Measurements from ENCODE around the gene ELAC2.

The ELAC2 gene, protein sequence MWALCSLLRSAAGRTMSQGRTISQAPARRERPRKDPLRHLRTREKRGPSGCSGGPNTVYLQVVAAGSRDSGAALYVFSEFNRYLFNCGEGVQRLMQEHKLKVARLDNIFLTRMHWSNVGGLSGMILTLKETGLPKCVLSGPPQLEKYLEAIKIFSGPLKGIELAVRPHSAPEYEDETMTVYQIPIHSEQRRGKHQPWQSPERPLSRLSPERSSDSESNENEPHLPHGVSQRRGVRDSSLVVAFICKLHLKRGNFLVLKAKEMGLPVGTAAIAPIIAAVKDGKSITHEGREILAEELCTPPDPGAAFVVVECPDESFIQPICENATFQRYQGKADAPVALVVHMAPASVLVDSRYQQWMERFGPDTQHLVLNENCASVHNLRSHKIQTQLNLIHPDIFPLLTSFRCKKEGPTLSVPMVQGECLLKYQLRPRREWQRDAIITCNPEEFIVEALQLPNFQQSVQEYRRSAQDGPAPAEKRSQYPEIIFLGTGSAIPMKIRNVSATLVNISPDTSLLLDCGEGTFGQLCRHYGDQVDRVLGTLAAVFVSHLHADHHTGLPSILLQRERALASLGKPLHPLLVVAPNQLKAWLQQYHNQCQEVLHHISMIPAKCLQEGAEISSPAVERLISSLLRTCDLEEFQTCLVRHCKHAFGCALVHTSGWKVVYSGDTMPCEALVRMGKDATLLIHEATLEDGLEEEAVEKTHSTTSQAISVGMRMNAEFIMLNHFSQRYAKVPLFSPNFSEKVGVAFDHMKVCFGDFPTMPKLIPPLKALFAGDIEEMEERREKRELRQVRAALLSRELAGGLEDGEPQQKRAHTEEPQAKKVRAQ

DNA sequence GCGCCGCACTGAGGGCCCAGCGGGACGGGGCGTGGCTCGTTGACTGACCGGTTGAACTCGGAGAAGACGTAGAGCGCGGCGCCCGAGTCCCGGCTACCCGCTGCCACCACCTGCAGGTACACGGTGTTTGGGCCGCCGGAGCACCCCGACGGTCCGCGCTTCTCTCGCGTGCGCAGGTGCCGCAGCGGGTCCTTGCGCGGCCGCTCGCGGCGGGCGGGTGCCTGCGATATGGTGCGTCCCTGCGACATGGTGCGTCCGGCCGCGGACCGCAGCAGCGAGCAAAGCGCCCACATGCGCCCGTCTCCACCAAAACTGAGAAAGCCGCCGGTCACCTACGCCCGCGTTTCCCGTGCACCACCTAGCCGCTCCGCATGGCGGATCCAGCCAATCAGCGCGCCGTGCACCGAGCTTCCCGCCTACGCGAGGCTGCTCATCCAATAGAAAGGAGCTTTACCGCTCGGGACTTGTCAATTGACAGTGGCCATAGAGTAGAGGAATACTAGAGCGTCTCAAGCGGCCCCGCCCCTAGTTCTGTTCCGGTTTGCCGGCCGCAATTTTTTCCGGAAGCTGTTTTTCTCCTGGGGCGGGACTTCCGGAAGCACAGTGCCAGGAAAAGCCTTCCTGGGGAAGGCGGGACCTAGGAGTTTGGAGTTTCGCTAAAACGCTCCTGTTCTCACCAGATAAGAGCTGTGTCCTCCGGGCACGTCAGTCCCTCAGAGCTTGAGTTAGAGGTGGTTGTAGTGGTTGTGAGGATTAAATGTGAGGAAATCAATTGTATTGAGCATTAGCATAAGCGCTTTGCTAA is at the start of gene ELAC2:
ELAC2 (minus strand) TSS at position 373 of the 805 bp plus-strand sequence; CDS start at position 293, 80 bp downstream.
- peak; percentile 96 for DNase-seq

DNA sequence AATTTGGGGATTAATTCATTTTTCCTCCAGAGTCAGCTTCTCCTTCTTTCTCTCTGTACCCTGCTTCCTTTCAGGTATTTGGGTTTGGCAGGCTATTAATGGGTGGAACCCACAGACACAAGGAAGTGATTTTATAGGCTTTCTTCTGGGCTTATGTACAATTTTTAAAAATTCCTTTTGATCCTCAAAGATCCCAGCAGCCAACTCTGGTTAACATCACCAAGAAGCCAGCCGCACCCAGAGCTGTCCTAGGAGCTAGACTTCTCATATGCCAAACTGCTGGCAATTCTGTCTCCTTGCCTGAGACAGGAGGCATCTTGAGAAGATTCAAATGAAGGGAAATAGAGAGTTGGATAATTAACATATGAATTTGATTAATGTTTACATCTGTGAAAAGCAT is 47.2 kb upstream of the ELAC2 start:
- DNase-seq, result no peak

DNA sequence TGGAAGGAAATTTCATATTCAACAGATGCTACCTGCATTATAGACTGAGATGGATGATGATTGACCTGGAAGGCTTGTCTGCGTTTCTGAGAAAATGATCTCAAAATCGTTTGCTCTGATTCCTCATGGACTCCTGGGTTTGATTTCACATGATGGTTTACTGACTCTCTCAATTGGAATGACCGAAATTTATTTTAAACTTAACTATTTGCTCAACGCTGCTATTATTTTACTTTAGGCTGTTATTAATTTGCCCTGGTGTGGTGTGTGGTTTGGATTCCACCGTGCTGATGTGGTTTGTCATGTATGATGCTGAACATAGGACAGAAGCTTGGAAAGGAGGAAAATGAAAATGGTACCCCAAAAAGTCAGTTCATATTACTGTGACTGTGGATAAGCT is 37.3 kb upstream of the ELAC2 start:
- DNase-seq, result no peak

DNA sequence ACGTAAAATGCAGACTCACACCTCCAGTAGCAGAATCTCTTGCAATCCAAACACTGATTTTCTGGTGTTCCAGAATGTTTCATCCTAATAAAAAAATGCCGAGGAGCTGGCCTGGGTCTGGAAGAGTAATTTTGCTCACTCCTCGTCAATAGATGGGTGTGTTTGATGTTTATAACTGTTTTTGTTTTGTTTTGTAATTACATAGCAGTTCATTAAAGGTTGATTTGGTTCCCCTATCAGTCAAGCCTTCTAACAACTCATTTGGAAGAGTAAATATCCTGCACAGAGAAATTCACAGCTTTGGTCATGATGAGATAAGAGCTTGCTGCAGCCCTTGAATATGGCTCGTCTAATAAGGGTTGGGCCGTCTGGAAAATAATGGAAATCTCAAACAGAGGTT is 36.8 kb upstream of the ELAC2 start:
- DNase-seq, result no peak

DNA sequence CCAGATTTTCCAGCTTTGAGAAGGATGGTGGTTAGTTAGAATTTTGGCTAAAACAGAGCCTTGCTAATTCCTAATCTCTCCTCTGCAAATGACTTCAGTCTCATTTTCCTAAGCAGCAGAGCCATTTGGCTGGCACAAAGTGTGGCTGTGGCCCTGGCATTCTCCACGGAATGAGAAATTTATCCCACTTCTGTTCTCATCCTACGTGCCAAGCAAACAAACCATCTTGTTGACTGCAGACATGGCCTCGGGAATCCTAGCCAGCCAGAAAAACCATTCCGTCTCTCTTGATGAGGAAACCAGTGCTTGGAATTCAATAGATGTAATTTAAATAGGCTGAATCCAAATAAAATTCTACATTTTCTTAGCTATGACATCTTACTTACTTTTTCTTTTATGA is 34.1 kb upstream of the ELAC2 start:
- no peak for DNase-seq

DNA sequence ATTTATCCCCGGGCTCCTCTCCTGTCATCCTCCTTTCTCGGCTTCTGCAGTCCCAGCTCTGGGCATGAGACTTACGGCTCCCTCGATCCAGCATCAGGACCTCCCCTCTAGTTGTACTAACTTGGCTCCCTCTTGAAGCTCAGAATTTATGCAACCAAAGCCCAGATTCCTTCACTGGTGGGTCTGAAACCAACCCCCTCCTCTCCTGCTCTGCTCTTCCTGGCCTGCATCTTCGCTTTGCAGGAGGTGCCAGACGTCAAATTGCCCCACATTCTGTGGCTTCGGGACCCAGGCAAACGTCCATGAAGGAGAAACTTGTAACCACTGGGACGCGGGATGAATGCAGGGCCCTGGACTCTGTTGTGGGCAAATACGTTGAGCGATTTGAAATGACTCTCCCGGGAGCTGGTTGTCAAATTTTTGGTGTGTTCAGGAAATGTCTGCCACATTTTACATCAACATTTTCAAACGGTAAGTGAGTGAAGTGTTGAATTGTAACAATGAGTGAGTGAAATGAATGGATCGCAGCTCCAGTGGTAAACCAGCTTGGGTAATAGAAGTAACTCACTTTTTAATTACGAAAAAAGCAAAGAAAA is 29.3 kb upstream of the ELAC2 start:
- no peak for DNase-seq

DNA sequence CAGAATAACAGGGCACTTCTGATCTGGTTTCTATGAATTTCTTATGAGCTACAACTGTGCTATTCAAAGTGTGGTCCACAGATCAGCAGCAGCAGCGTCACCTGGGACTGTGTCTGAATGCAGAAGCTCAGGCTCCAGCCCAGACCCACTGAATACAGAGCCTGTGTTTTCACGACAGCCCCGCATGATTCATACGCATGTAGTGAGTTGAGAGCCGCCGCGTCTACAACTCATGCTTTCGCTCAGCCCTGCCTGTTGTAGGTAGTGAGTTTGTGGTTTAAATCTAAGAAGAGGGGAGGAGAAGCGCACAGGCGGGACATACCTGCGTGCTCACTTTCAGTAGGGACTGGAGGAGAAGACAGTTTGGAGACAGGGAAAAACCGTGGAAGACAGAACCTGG is 28.5 kb upstream of the ELAC2 start:
- no peak for DNase-seq

DNA sequence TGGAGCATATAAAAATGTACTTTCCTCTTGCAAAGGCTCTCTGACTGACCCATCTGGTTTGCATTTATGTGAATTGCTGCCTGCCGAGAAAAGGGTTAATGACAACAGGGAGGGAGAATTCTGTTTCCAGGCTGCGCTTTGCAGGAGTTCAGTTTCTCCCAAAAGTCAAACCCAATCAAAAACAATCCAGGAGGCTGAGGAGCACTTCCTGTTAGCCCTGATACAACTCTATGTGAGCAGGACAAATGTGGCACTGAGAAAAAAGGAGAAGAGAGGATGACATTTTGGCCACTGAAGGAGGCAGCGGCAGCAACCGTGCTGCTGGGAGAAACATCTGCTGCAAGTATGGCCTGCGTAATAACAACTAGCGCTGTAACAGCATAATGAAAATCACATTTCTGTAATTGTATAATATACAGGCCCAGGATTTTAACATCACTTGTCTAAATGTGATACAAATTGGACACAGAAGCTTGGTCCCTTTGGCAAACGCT is 26.8 kb upstream of the ELAC2 start:
- DNase-seq, result no peak

DNA sequence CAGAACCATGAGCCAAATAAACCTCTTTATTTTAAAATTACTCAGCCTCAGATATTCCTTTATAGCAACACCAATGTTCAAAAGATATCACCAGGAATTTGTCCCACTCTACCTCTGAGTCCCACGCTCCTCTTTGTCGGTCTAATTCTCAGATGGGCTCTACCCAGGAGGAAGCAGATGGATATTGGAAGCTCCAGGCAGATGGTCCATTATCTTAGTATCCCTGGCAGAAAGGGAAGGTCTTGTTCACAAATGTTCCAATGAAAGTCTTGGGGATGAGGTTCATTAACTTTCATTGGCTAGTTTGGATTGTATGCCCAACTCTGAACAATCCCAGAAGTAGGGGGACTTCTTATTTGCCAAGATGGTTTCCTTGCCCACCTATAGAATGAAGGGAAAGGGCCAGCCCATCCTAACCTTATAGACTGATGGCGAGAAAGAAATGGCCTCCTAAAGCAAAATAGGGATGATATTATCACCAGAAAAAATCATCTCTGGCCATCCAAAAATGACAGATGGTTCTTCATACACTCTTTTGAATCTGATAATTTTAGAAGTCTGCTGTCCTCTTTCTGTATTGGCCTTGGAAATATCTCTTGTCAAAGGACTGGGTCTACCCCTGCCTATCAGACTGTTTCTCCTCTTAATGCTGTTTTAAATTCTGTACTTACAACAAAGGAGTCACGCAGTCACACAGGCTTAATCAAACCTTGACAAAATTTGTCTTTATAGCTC is 21.3 kb upstream of the ELAC2 start:
- DNase-seq, result no peak

DNA sequence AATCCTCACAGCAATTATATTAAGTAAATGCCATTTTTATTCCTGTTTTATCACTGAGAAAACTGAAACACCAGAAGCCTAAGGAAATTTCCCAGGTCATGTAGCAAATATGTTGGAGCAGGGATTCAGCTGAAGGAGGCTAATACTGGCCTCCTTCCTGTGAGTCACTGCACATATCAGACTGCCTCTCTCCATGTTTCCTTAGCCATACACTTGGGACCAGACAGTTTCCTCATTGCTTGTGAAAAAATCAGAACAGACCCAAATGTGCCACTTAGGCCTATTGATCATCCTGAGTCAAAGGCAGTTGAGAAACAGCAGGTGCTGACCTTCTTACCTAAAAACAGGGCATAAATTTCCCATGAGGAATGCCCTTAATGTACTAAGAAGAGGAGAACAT is 18.9 kb upstream of the ELAC2 start:
- DNase-seq, result no peak

DNA sequence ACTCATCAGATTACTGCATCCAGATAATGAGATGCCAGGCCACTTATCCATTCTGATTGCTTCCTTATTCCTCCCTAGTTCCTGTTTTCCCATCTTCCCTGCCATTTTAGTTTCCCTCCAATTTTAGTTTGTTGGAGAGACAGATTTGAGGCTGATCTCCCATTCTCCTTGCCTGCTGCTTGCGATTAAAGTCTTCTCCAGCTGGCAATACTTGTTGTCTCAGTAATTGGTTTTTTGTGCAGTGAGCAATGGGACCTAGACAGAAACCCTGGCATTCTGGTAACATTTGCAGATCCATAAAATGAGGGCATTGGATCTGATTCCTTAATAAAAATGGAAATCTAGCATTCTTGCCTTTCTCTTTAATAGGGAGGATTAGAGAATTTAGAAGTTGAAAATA is 17.6 kb upstream of the ELAC2 start:
- DNase-seq, result no peak

DNA sequence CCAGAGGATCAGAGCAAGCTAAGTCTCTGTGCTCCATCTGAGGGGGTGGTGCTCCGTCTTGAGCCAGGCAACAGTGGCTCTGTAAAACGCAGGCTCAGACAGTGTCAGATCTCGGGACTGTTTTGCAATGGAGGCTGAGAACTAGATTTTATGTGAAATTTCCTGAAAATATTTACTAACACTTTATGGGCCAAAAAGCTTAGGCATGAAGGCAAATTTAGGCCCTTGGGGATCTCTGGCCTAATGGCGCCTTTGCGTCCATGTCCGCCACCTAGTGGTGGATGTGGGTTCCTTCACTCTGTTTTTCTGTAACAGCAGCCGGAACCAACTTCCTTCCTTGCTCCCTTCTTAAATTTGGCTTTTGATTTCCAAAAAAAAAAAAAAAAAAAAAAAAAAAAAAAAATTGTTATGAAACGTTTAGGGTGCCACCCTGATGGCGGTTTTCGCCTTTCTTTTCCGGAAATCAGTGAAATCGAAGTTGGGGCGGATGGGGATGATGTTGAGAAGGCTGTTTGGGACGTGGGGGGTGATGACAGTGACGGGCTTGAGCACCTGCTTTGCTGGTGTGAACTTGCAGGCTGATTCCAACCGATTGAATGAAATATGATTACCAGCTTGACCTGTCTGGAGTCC is 14.0 kb upstream of the ELAC2 start:
- DNase-seq, result peak; percentile 61

DNA sequence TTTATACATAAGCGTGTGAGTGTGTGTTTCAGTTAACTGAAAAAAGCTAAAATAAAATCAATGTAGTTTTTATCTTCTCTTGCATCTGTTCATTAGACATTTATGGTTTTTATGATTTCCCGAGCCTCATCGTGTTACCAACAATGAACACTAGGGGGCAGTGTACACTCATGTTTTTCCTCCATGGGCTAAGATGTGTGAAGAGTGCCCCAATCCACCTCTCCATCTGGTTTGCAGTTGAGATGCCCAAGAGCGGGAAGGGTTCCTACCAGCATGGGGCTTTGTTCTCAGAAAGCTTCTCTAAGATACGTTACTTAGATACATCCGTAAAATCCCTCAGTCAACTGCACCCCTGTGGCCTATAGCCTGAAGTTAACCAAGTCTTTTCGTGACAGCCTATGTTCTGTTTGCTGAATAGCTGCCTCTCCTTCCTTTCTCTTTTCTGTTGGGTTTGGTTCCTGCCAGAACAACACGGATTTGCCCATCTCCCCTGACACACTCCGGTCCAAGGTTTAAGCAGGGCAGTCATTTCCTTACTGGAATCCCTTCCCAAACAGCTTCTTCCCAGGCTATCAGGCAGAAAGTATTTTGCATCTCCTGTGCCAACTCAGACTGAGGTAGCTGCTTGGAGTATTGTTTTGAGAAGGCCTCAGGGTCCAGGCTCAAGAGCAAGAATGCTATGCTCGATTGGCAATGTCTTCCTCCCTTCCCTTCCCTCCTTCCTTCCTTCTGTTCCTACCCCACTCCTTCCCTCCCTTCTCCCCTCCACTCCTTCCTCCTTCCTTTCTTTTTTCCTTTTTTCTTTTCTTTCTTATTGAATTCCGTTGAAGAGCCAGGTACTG is 12.9 kb upstream of the ELAC2 start:
- DNase-seq, result peak; percentile 69

DNA sequence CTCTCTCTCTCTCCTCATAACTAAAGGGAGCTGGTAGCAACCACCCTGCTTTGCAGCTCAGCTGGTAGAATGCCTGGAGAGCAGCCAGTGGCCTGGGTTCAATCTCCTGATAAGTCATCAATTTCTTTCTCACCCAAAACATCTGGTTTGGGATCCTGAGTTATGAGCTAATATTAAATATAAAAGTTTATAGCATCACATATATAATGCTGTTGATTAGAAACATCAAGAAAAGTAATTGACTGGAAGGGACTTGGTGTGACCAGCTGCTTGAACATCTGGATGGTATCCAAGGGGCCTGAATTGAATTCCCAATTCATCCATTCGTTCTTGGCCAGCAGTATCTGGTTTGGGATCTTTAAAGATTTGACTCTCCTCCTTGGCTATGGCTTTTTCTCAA is 12.2 kb upstream of the ELAC2 start:
- DNase-seq, result no peak

DNA sequence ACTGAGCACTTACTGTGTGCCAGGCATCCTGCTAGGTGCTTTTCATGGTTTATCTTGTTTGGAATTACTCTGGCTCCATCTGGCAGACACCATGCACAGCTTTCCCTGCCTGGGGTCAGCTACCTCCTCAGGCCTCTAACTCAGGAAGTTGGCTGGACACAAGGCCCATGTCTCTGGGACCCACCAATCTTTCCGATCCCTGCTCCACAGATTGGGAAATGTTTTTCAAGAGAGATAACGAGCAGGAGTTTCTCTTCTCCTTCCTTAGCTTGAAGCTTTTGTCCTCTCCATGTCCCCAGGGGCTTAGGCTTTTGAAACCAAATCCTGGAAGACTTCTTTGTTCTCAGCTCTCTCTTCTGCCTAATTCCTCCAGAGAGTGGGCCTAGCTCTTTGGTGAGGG is 11.5 kb upstream of the ELAC2 start:
- DNase-seq, result no peak

DNA sequence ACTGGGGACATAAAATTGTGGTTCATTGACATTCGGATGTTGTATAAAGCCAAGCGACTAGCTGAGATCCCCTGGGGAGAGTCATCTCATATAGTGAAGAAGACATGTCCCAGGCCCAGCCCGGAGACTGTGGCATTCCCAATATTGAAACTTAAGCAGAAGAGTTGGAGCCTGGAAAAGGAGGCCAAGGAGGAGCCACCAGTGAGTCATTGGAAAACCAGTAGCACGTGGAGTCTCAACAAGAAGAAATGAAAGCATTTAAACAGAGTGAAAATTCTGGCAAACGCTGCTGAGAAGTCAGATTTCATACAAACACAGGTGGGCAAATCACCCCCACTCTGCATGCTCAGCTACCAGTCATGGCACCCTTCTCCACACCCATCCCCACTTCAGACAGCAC is 9.4 kb upstream of the ELAC2 start:
- no peak for DNase-seq

DNA sequence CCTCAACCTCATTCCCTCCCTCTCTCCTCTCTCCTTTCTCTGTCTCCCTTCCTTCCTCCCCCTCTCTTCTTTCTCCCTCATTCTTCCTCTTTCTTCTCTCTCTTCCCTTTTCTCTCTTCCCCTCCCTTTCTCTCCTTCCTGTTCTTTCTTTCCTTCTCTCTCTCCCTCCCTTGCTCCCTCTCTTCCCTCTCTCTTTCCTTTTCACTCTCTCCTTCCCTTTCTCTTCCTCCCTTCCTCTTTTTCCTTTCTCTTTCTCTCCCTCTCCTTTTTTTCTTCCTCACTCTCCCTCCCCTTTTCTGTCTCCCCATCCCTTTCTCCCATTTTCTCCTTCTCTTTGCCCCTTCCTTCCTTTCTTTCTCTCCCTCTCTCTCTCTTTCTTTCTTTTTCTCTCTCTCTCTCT is 7.9 kb upstream of the ELAC2 start:
- DNase-seq, result no peak

DNA sequence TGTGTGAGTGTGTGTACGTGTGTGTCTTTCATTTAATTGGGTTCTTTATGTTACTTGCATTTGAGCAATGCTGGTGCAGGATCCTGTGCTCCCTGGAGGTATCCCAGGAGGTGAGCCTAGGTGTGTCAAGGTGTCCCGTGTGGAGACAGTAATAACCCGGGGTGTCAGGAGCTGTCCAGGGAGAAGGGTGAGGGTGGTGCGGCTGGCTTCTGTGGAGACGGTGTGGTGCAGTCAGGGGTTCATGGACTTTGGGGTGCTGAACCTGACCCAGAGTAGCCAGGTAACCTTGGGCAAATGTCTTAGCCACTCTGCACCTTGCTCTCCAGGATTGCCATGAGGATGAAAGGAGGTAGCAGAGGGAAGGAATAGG is 7.4 kb upstream of the ELAC2 start:
- no peak for DNase-seq

DNA sequence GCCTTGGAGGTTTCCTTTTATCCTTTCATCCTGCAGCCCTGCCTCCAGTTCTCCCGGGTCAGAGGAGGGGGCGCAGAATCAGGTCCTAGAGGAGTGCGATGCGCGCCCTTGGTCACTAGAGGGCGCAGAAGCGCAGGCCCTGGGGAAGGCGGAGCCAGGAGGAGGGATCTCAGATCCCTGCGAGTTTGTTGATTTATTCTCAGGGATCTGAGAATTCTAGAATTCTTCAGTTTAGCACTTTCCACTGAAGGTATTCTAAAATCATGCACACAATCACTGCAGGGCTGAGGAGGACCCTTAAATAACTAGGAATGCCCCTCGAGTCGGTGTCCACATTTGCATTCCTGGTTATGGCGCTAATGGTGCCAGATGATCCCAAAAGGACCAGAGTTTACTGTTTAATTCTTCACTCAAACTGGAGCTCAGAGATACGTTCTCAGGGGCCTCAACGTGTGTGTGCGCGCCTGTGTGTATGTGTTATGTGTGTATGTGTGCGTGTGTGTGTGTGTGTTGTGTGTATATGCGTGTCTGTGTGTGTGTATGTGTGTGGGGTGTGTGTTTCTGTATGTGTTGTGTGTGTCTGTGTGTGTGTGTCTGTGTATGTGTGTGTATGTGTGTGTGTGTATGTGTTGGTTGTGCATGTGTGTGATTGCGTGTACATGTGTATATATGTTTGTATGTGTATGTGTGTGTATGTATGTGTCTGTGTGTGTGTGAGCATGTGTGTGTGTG is 6.9 kb upstream of the ELAC2 start:
- DNase-seq, result peak; percentile 87

DNA sequence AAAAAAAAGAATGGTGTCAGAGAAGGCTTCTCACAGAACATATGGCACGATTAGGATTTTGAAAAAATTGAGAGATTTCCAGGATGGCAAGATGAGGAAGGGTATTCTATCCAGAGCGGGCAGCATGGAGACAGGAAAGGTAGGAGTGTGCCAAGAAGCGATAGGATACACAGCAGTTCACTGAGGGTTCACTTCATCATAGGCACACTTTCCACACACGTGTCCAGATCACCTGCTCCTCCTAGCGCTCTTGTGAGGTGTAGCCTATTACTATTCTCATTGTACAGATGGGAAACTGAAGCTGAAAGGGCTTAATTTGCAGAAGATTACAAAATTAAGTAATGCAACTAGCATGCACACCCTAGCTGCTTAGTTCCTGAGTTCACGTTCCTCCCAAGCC is 6.2 kb upstream of the ELAC2 start:
- no peak for DNase-seq
